Measurements from ENCODE around the gene FAM111A. TPM values are rescaled to one million over a fixed set of nuclear protein-coding genes. Genes with fewer than 3 reads are reported as not detected.
A peak's percentile ranks its signal among the peaks of the same experiment; 100 is the strongest.

The FAM111A gene
- total and polyA plus RNA-seq, 5 experiments from 2014 or later: 21.7 to 117 (median 26.4) TPM

GRCh38 chr11:59198726-59199125 lies 56.1 kb downstream of the FAM111A start:
- ATAC-seq (no peak), DNase-seq (no peak)
- Mint-ChIP-seq H3K36me3 (peaks cover 0 to 9% (median 3%) of the 10 kb centered on the region in 3 donors), H3K9me3 (no peaks in the 10 kb centered on the region), H3K4me3 (no peak overlapping the region), H3K4me1 (peaks cover 0 to 48% (median 7%) of the 10 kb centered on the region in 4 donors), H3K27ac (no peak overlapping the region), H3K27me3 (peaks cover 0 to 2% (median 0%) of the 10 kb centered on the region in 5 donors)
- POLR2A ChIA-PET: no interaction called here

GRCh38 chr11:59199546-59200422 lies 57.1 kb downstream of the FAM111A start:
- H3K27me3 Mint-ChIP-seq: peaks cover 0 to 2% (median 0%) of the 10 kb centered on the region in 5 donors
- no peaks in the 10 kb centered on the region for H3K9me3 Mint-ChIP-seq
- H3K4me3 Mint-ChIP-seq: no peak overlapping the region
- DNase-seq: no peak
- ATAC-seq: peak in 1 of 2 donors; percentile 33
- H3K27ac Mint-ChIP-seq: peak overlapping the region in 1 of 10 donors; percentile 23
- H3K4me1 Mint-ChIP-seq: peaks cover 0 to 52% (median 7%) of the 10 kb centered on the region in 4 donors
- H3K36me3 Mint-ChIP-seq: peaks cover 0 to 9% (median 3%) of the 10 kb centered on the region in 3 donors
- POLR2A ChIA-PET: no interaction called here

- DNase-seq (no peak), ATAC-seq (no peak)
- POLR2A ChIA-PET: no interaction called here
- peaks cover 0 to 7% (median 1%) of the 10 kb centered on the region in 3 donors for H3K36me3 Mint-ChIP-seq
- peaks cover 0 to 54% (median 7%) of the 10 kb centered on the region in 4 donors for H3K4me1 Mint-ChIP-seq
- H3K4me3 Mint-ChIP-seq: no peak overlapping the region
- no peaks in the 10 kb centered on the region for H3K9me3 Mint-ChIP-seq
- peaks cover 0 to 2% (median 0%) of the 10 kb centered on the region in 5 donors for H3K27me3 Mint-ChIP-seq
- peak overlapping the region in 1 of 10 donors; percentile 23 for H3K27ac Mint-ChIP-seq
Measured at GRCh38 chr11:59200423-59200746, 57.7 kb downstream of the FAM111A start.

GRCh38 chr11:59201353-59201752 lies 58.7 kb downstream of the FAM111A start:
- H3K4me3 Mint-ChIP-seq: no peak overlapping the region
- ATAC-seq (no peak), DNase-seq (no peak)
- H3K27ac Mint-ChIP-seq: peak overlapping the region in 1 of 10 donors; percentile 25
- peaks cover 0 to 2% (median 0%) of the 10 kb centered on the region in 5 donors for H3K27me3 Mint-ChIP-seq
- H3K36me3 Mint-ChIP-seq: peaks cover 0 to 2% (median 0%) of the 10 kb centered on the region in 3 donors
- peaks cover 0 to 53% (median 4%) of the 10 kb centered on the region in 4 donors for H3K4me1 Mint-ChIP-seq
- H3K9me3 Mint-ChIP-seq: no peaks in the 10 kb centered on the region
- POLR2A ChIA-PET: no interaction called here

Other genes starting within 250 kb of the FAM111A start
- not detected for gene GLYATL1, start 203.4 kb upstream of the FAM111A start, total RNA-seq
- gene GLYATL1, start 203.4 kb upstream of the FAM111A start, polyA plus RNA-seq: not detected
- not detected for gene GLYATL1B, start 56.5 kb upstream of the FAM111A start, total RNA-seq
- not detected for gene GLYATL1B, start 56.5 kb upstream of the FAM111A start, polyA plus RNA-seq
- 1 to 10 TPM; 2.9 to 4.6 TPM for gene FAM111B, start 35.6 kb upstream of the FAM111A start, total RNA-seq
- not detected for gene FAM111B, start 35.6 kb upstream of the FAM111A start, polyA plus RNA-seq
- gene DTX4, start 29.3 kb downstream of the FAM111A start, total RNA-seq: 1 to 10 TPM; 3.3 to 3.5 TPM
- under 1 TPM; 0.02 to 0.64 (median 0.14) TPM for gene DTX4, start 29.3 kb downstream of the FAM111A start, polyA plus RNA-seq
- 1 to 10 TPM; 5.7 to 5.9 TPM for gene MPEG1, start 70.1 kb downstream of the FAM111A start, total RNA-seq
- under 1 TPM in 2 of 3 donors, not detected in 1; 0.30 to 0.44 TPM for gene MPEG1, start 70.1 kb downstream of the FAM111A start, polyA plus RNA-seq
- not detected for gene OR5AN1, start 216.0 kb downstream of the FAM111A start, total RNA-seq
- gene OR5AN1, start 216.0 kb downstream of the FAM111A start, polyA plus RNA-seq: not detected

All from naive thymus-derived CD8-positive, alpha-beta T cell (primary cell).